ENCODE data around the gene TRIM66. TPM values are rescaled to one million over a fixed set of nuclear protein-coding genes. Genes with fewer than 3 reads are reported as not detected.

The TRIM66 gene
- total and polyA plus RNA-seq, 9 of the 15 experiments (the other 6 are each of a cell fraction or from before 2014, with no cell fraction given), result 1.1 to 7.3 (median 4.9) TPM

GRCh38 chr11:8604078-8604723, 78.3 kb downstream of the TRIM66 start:
- ChIA-PET CTCF (ENCODE audit: low intra/inter-chr PET ratio) (interaction anchor here (1.4 kb wide), 1 partner anchor 126 kb away, joined by 3 read pairs; no protein-coding TSS in a partner anchor), POLR2A (no interaction called here)
- Histone ChIP-seq H3K36me3 (ENCODE audit: control insufficient read depth, insufficient read depth, low read length) (no peaks in the 10 kb centered on the region), H3K9me1 (ENCODE audit: control insufficient read depth, insufficient read depth, low read length) (no peaks in the 10 kb centered on the region), H3K27me3 (ENCODE audit: control insufficient read depth in 2 of 2, insufficient read depth in 2 of 2, low read length in 2 of 2) (peaks cover 6 to 14% of the 10 kb centered on the region in 2 experiments), H3K4me2 (ENCODE audit: insufficient read depth, low read length) (no peak overlapping the region), H3K9me3 (replicated peaks; ENCODE audit: control insufficient read depth, insufficient read depth, low read depth, low read length) (no peaks in the 10 kb centered on the region), H3K27ac (ENCODE audit: extremely low read depth, low read depth, low read length) (no peak overlapping the region), H4K20me1 (replicated peaks; ENCODE audit: control insufficient read depth, insufficient read depth, low read length) (no peaks in the 10 kb centered on the region), H3K4me3 (no peak overlapping the region), H2AFZ (ENCODE audit: low read depth, low read length) (0 out of 2 replicates have a peak overlapping the region, but pooled peaks have one; percentile 0), H3K4me1 (replicated peaks in 1 of 2; ENCODE audit: control insufficient read depth in 2 of 2, insufficient read depth in 2 of 2, low read length in 2 of 2) (peaks cover 0 to 3% of the 10 kb centered on the region in 2 experiments; a peak in 1 of 5 replicates), H3K9ac (ENCODE audit: insufficient read depth in 1 of 2, low read depth in 2 of 2, low read length in 2 of 2) (no peak overlapping the region), H3K79me2 (ENCODE audit: control insufficient read depth, insufficient read depth, low read length) (no peaks in the 10 kb centered on the region)
- intact Hi-C loops (cut with micrococcal nuclease), result loop anchor here (10.0 kb wide), 2 partner anchors 131 to 351 kb away; no protein-coding TSS in a partner anchor
- DNase-seq (ENCODE audit: extremely low read depth in 1 of 4, low spot score in 3 of 4) (peak; percentile 60 to 70 (median 68)), FAIRE-seq (peak; percentile 88), ATAC-seq (peak; percentile 97)
- in situ Hi-C loops (cut with MboI), result no loop called here
- 0% methylated on average over 9 of the region's 9 CpGs for WGBS (ENCODE audit: insufficient coverage, low coverage, missing lambda C conversion rate)
- no TSS peak for BruUV-seq (replicated peaks)
- TF ChIP-seq CEBPG (CRISPR knock-in tag; IDR thresholded peaks at IDR 0.05) (no peak), CEBPG (tag; conservative IDR thresholded peaks at IDR 0.05 in 1 of 2, IDR thresholded peaks at IDR 0.05 in 1 of 2) (peak; percentile 16 to 83; a peak in 2 of 4 replicates), CTCF (IDR thresholded peaks at IDR 0.05 in 2 of 3, conservative IDR thresholded peaks at IDR 0.05 in 1 of 3; ENCODE audit: insufficient read depth in 2 of 3, low read depth in 1 of 3, low read length in 3 of 3) (peak; percentile 76 to 90 (median 81)), TSC22D4 (tag; IDR thresholded peaks at IDR 0.05) (no peak), GTF2B (IDR thresholded peaks at IDR 0.05; ENCODE audit: extremely low read depth, insufficient read length) (no peak), JUND (IDR thresholded peaks at IDR 0.05; ENCODE audit: borderline replicate concordance, low read depth, low read length) (0 out of 2 replicates have a peak, but pooled peaks have one; percentile 15), JUND (tag; IDR thresholded peaks at IDR 0.05; ENCODE audit: borderline replicate concordance, low read depth, low read length) (no peak), NCOA2 (IDR thresholded peaks at IDR 0.05; ENCODE audit: partially characterized antibody in 2 of 2) (peak in 1 of 2 experiments; percentile 96), MECOM (CRISPR knock-in tag; IDR thresholded peaks at IDR 0.05) (no peak), RAD21 (CRISPR knock-in tag; conservative IDR thresholded peaks at IDR 0.05 in 1 of 2, IDR thresholded peaks at IDR 0.05 in 1 of 2) (peak; percentile 20 to 49; a peak in 3 of 4 replicates), BRF2 (IDR thresholded peaks at IDR 0.05; ENCODE audit: borderline replicate concordance, insufficient read depth, insufficient read length) (no peak), NCOA4 (IDR thresholded peaks at IDR 0.05; ENCODE audit: partially characterized antibody) (no peak), KAT7 (CRISPR knock-in tag; IDR thresholded peaks at IDR 0.05; ENCODE audit: borderline replicate concordance) (no peak), CEBPB (tag; IDR thresholded peaks at IDR 0.05) (peak; percentile 83), ZNF398 (CRISPR knock-in tag; IDR thresholded peaks at IDR 0.05) (no peak)

Measured in K562 (cell line).